Muscle layer of colon (tissue), 2 donors: ENCODE data around the gene CAMK2D.
"Not testable (repeated sequence)": the region's sequence is repeated elsewhere in the genome, so short reads cannot be mapped to it uniquely, and the experiment has no call there.

Experiments
- H3K27ac ChIP-seq: one replicate; pipeline ENCODE4 v1.7.0; 2013; ENCODE audit warnings: low read depth, mild to moderate bottlenecking, low read length, moderate library complexity
- H3K27me3 ChIP-seq, 2 donors: one replicate each; pipeline ENCODE4 v1.7.0; 2013; ENCODE audit warnings: low read length in 2 of 2, mild to moderate bottlenecking in 2 of 2; ENCODE audit not compliant: insufficient read depth in 2 of 2, control insufficient read depth in 1 of 2
- H3K36me3 ChIP-seq: one replicate; pipeline ENCODE4 v1.7.0; 2013; ENCODE audit warnings: mild to moderate bottlenecking, low read length; ENCODE audit not compliant: insufficient read depth
- H3K4me1 ChIP-seq: one replicate; pipeline ENCODE4 v1.7.0; 2013; ENCODE audit warnings: mild to moderate bottlenecking, low read length; ENCODE audit not compliant: insufficient read depth
- H3K4me3 ChIP-seq, 2 donors: one replicate each; pipeline ENCODE4 v1.7.0; 2013; ENCODE audit warnings: low read length in 2 of 2, low read depth in 1 of 2, mild to moderate bottlenecking in 1 of 2, moderate library complexity in 1 of 2
- H3K9ac ChIP-seq: one replicate; pipeline ENCODE4 v1.7.0; 2013; ENCODE audit warnings: low read length
- H3K9me3 ChIP-seq: one replicate; pipeline ENCODE4 v1.7.0; 2013; ENCODE audit warnings: mild to moderate bottlenecking, low read length
- donor health status: abdominal sarcoma.
- donor health status: Adenocarcinoma of cecum.

Gene CAMK2D

DNA sequence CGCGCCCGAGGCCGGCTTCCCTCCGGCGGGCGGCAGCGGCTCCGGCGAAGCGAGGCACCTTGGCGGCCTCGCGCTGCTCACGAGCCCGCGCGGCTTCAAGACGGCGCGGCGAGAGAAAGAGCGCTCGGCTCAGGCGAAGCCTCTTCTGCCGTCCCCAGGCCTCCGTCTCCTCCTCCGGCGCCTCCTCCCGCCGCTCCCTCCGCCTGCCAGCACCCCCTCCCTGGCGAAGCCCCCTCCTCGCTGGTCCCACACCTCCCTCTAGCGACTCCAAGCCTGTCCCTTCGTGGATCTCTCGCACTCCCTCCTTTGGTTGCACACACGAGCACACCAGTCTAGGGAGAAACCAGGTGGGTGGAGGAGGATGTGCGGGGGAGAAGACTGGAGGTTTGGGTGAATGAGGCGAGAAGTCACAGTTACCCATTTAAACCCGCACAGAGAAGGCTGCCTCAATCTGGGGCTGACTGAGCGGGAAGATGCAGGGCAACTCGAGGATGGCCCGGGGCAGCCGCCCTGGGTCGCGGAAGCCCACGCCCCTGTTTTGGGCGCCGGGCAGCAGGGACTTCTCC, at the start of gene CAMK2D:
TSS of gene CAMK2D (minus strand) at position 119 of the 566 bp plus-strand sequence. CDS start 670 bp downstream, outside the sequence.
- peaks cover 5% of the 10 kb centered on the region for H3K36me3 ChIP-seq
- peak within 1 kb of the TSS; percentile 97 to 99 for H3K4me3 ChIP-seq
- peak within 1 kb of the TSS; percentile 99 for H3K27ac ChIP-seq
- H3K9me3 ChIP-seq = no peaks in the 10 kb centered on the region
- H3K9ac ChIP-seq = peak within 1 kb of the TSS; percentile 94
- H3K27me3 ChIP-seq = no peaks in the 10 kb centered on the region
- peaks cover 11% of the 10 kb centered on the region for H3K4me1 ChIP-seq

DNA sequence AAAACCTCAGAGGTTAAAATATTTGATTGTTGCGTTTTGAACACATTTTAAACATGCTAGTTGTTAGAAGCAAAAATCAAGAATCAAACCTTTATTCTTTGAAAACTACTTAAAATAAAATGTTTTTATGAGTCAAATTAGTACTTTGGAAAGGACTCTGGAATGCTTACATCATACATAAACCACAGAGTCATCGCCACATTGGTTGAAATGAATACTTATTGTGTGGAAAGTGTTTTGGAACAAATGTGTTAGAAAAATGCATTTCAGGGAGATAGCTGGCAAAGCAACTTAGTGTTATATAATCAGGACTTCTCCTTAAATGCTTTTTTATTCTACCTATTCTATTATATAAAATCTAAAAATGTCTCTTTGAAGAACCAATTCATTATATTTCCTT, 49.4 kb upstream of the CAMK2D start:
- no peaks in the 10 kb centered on the region for H3K9me3 ChIP-seq
- H3K36me3 ChIP-seq = no peaks in the 10 kb centered on the region
- no peaks in the 10 kb centered on the region for H3K27me3 ChIP-seq
- H3K4me3 ChIP-seq = no peak overlapping the region
- no peak overlapping the region for H3K27ac ChIP-seq
- no peak overlapping the region for H3K9ac ChIP-seq
- H3K4me1 ChIP-seq = no peaks in the 10 kb centered on the region

DNA sequence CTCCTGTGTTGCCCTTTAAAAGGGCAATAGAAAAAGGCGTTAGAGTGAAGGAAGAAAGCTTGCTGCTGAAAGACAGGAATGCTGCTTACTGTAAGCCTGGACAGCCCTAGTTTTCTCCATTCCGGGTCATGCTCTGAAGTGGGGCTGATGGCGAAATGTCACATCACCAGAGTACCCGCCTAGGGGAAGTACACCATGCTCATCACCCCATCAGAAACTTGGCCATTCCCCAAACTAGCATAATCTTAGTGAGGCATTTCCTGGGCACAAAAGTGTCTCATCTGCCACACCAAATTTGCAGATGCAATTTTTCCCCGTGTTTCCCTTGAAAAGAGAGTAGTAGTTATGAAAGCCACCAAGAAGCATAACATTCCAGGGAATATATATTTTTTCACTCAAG, 47.8 kb upstream of the CAMK2D start:
- H3K9ac ChIP-seq = no peak overlapping the region
- H3K4me1 ChIP-seq = no peaks in the 10 kb centered on the region
- H3K4me3 ChIP-seq = no peak overlapping the region
- H3K9me3 ChIP-seq = no peaks in the 10 kb centered on the region
- H3K27ac ChIP-seq = no peak overlapping the region
- no peaks in the 10 kb centered on the region for H3K36me3 ChIP-seq
- no peaks in the 10 kb centered on the region for H3K27me3 ChIP-seq

DNA sequence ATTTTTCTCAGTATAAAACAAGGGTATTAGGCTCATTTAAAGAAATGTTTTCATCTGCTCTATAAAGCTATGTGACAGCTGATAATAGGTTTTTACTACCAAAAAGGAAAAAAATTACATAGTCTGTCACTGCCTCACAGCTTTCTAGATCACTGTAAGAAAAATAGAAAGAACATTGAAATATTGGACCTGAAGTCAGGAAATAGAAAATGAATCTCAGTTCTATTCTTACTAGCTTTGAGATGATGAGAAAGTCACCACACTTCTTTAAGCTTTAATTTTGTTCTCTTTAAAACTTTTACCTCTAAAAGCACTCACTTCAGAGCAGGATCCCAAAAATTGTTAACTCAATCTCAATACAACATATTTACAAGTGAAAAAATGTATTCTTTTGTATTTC, 45.3 kb upstream of the CAMK2D start:
- no peak overlapping the region for H3K9ac ChIP-seq
- H3K27me3 ChIP-seq = no peaks in the 10 kb centered on the region
- no peaks in the 10 kb centered on the region for H3K36me3 ChIP-seq
- no peaks in the 10 kb centered on the region for H3K4me1 ChIP-seq
- H3K9me3 ChIP-seq = no peaks in the 10 kb centered on the region
- no peak overlapping the region for H3K4me3 ChIP-seq
- no peak overlapping the region for H3K27ac ChIP-seq

DNA sequence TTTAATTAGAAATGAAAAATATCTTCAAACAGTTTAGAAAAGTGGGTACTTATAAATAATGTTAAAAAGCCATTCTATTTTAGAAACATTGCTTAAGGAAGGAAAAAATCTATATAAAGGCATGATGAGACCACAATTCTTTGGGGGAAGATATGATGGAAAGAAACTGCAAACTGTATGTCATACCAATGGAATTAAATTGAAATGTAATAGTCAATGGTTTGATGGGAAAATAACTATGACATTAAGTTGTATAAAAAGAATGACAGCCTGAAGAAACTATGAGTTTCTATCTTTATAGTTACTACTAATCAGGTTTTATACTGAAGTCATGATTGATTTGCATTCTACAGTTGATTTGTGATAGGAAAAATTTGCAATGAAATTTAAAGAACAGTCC, 40.3 kb upstream of the CAMK2D start:
- Histone ChIP-seq H3K4me1 (no peaks in the 10 kb centered on the region), H3K36me3 (no peaks in the 10 kb centered on the region), H3K9me3 (no peaks in the 10 kb centered on the region), H3K27ac (no peak overlapping the region), H3K4me3 (no peak overlapping the region), H3K9ac (no peak overlapping the region), H3K27me3 (no peaks in the 10 kb centered on the region)

DNA sequence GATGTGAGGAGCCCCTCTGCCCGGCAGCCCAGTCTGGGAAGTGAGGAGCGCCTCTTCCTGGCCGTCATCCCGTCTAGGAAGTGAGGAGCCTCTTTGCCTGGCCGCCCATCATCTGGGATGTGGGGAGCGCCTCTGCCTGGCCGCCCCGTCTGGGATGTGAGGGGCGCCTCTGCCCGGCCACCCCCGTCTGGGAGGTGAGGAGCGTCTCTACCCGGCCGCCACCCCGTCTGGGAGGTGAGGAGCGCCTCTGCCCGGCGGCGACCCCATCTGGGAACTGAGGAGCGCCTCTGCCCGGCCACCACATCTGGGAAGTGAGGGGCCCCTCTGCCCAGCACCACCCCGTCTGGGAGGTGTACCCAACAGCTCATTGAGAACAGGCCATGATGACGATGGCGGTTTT, 34.8 kb upstream of the CAMK2D start:
- H3K4me3 ChIP-seq, H3K27me3 ChIP-seq, H3K27ac ChIP-seq, H3K36me3 ChIP-seq, H3K9ac ChIP-seq, H3K4me1 ChIP-seq, H3K9me3 ChIP-seq: not testable (repeated sequence)

DNA sequence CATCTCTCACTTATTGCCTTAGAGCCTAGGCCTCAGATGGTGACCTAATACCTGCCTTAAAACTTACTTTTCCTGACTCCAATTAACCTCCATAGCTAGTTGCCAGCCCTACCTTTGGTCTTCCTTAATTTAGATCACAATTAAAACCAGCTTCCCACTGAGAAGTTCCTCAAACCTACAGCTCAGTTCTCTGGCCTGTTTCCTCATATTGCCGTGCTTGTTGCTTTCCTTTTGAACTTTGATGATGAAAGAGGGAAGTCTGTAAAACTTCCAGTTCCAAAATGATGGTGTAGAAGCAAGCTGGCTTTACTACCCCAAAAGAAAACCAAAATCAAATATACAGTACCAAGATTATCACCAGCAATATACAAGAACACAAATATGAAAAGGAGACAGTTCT, 28.9 kb upstream of the CAMK2D start:
- H3K9me3 ChIP-seq = no peaks in the 10 kb centered on the region
- H3K4me3 ChIP-seq = no peak overlapping the region
- H3K4me1 ChIP-seq = no peaks in the 10 kb centered on the region
- no peak overlapping the region for H3K9ac ChIP-seq
- no peaks in the 10 kb centered on the region for H3K36me3 ChIP-seq
- no peak overlapping the region for H3K27ac ChIP-seq
- H3K27me3 ChIP-seq = no peaks in the 10 kb centered on the region

DNA sequence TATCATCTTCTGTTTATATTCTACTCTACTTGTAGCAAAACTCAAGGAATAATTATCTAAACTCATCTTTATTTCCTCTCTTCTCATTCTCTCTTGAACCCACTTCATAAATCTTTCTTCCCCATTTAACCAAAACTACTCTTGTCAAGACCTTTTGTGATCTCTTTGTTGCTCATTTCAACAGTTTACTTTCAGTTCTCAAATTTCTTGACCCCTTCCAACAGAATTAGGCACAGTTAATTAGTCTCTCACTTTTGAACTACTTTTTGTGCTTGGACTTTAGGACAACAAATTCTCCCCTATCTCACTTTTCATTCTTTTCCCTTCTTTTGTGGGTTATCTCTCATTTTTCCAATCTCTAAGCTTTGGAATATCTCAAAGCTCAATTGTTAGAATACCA, 27.4 kb upstream of the CAMK2D start:
- no peaks in the 10 kb centered on the region for H3K36me3 ChIP-seq
- no peaks in the 10 kb centered on the region for H3K4me1 ChIP-seq
- no peaks in the 10 kb centered on the region for H3K27me3 ChIP-seq
- H3K27ac ChIP-seq = no peak overlapping the region
- H3K9ac ChIP-seq = no peak overlapping the region
- no peak overlapping the region for H3K4me3 ChIP-seq
- no peaks in the 10 kb centered on the region for H3K9me3 ChIP-seq

DNA sequence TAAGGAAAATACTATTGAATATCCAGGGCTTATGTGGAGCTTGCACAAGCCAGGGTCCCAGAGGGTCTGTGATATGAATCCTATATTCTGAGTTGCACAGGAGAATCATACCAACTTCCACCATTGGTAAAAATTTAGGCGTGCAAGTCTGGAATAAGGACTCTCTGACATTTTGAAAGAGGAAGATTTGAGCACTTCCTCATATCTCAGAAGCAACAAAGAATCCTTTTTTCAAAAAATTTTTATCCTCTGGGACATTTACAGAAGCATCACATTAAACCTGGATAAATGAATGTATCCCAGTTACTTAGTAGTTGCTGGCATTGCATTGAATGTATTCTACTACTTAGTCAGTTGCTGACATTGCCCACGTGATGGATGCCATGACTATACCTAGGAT, 24.2 kb upstream of the CAMK2D start:
- H3K4me3 ChIP-seq = no peak overlapping the region
- no peak overlapping the region for H3K9ac ChIP-seq
- no peaks in the 10 kb centered on the region for H3K36me3 ChIP-seq
- no peaks in the 10 kb centered on the region for H3K4me1 ChIP-seq
- H3K27me3 ChIP-seq = no peaks in the 10 kb centered on the region
- H3K9me3 ChIP-seq = no peaks in the 10 kb centered on the region
- no peak overlapping the region for H3K27ac ChIP-seq

DNA sequence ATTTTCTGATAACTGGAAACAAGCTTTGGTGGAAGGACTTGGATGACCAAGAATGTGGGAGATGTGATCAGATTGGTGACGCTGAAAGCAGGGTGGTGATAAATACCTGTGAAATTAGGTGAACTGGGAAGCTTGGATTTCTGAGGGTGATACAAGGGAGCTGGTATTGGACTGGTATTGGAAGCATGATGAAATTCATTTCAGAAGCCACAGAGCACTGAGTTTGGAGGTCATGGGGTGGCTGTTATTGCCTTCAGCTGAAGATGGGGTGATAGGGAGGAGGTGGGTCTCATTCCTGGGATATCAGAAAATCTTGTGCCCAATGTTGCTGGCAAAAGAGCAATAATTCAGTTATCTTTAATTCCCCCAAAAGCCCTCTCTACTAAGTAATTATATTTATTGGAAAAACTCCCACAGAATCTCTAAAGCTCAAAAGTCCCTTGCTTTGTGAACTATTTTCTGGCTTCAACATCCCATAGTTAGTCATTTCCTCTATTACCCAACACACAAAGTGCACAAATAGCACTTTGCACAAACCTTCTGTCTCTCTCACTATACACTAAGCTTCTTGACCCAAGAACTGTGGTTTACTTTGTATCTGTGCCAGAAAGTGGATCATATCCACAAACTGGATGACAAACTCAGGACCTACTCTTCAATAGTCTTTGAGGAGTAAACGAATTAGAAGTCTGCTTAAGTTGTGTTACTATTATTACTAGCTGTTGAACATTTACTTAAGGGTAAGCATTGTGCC, 23.1 kb upstream of the CAMK2D start:
- H3K9ac ChIP-seq = no peak overlapping the region
- no peak overlapping the region for H3K4me3 ChIP-seq
- no peak overlapping the region for H3K27ac ChIP-seq
- no peaks in the 10 kb centered on the region for H3K27me3 ChIP-seq
- no peaks in the 10 kb centered on the region for H3K4me1 ChIP-seq
- no peaks in the 10 kb centered on the region for H3K36me3 ChIP-seq
- H3K9me3 ChIP-seq = no peaks in the 10 kb centered on the region

DNA sequence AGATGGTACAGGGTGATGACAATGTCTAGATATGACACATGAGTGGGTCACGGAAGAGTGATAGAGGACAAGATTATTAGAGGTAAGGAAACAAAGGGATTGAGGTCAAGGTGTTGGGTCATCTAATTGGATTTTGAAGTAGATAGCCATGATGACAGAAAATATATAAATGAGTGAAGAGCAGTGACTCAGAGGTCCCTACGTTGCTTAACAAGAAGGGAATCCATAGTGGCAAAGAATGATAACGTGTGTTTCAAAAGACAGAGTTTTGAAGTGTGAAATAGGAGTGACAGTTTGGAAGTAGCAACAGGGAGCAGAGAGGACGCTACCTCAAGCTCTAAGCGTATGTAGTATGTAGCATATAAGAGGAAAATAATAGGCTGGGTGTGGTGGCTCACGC, 22.2 kb upstream of the CAMK2D start:
- H3K4me1 ChIP-seq = no peaks in the 10 kb centered on the region
- H3K9ac ChIP-seq = no peak overlapping the region
- no peak overlapping the region for H3K27ac ChIP-seq
- no peaks in the 10 kb centered on the region for H3K9me3 ChIP-seq
- H3K4me3 ChIP-seq = no peak overlapping the region
- no peaks in the 10 kb centered on the region for H3K27me3 ChIP-seq
- H3K36me3 ChIP-seq = no peaks in the 10 kb centered on the region

DNA sequence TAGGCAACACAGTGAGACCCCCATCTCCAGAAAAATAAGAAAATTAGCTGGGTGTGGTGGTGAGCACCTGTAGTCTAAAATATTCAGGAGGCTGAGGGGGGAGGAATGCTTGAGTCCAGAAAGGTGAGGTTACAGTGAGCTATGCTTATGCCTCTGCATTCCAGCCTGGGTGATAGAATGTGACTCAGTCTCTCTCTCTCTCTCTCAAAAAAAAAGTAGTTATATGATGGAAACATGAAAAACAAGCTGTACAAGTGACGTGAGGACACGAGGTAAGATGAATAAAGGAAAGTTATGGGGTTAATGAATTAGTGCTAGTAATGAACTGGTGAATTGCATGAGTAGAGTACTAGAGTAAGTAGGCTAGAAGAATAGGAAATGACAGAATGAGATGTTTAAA, 21.8 kb upstream of the CAMK2D start:
- Histone ChIP-seq H3K27ac (no peak overlapping the region), H3K4me3 (no peak overlapping the region), H3K9me3 (no peaks in the 10 kb centered on the region), H3K36me3 (no peaks in the 10 kb centered on the region), H3K27me3 (no peaks in the 10 kb centered on the region), H3K9ac (no peak overlapping the region), H3K4me1 (no peaks in the 10 kb centered on the region)
